Spleen (tissue), 7 donors: Measurements from ENCODE around the gene SIVA1.

Experiments used
- CTCF ChIP-seq, 11 experiments: fragments of 200-600 bp in 7 of 11; fragments of 450-650 bp in 4 of 11; sonication (generic) in 4 of 11; IDR thresholded peaks in 8 of 11; conservative IDR thresholded peaks in 3 of 11; 1 replicate in 7 of 11; 2 replicates in 4 of 11; pipeline versions ENCODE4 v1.4.0 to v1.8.0; 2016 to 2021; ENCODE audit warnings: antibody characterized with exemption in 11 of 11, inconsistent platforms in 4 of 11, mild to moderate bottlenecking in 1 of 11
- POLR2A ChIP-seq, 3 donors: fragments of 450-650 bp; IDR thresholded peaks; one replicate each; pipeline ENCODE4 v1.5.1; 2017; ENCODE audit warnings: antibody characterized with exemption in 3 of 3, mild to moderate bottlenecking in 1 of 3
- POLR2AphosphoS5 ChIP-seq, 3 donors: sonication (generic); formaldehyde crosslinking; IDR thresholded peaks; one replicate each; pipeline ENCODE4 v1.5.1; 2017; ENCODE audit warnings: antibody characterized with exemption in 3 of 3
- donor health status: DM: no; HTN: no; CAD: no; lungs with moderate emphysema.
- donor health status: DM: no; HTN: no; CAD: no.
- donor health status: DM: no; HTN: no; CAD: no.

- TF ChIP-seq POLR2AphosphoS5 (IDR thresholded peaks at IDR 0.05) (no peak), CTCF (IDR thresholded peaks at IDR 0.05 in 8 of 11, conservative IDR thresholded peaks at IDR 0.05 in 3 of 11) (no peak), POLR2A (IDR thresholded peaks at IDR 0.05) (no peak)
These were observed 46.5 kb downstream of the SIVA1 start for GRCh38 chr14:104799244-104800014.
